ENCODE measurements around the gene TNRC6A.

The TNRC6A gene

GRCh38 chr16:24729243-24729950 is at the start of gene TNRC6A:
TSS of gene TNRC6A (plus strand) at chr16:24729651. CDS start at chr16:24729842, 191 bp downstream.
- TF ChIP-seq CTCF (IDR thresholded peaks at IDR 0.05): no peak

GRCh38 chr16:24681793-24682192 is 47.7 kb upstream of the TNRC6A start:
- TF ChIP-seq CTCF (IDR thresholded peaks at IDR 0.05): no peak

GRCh38 chr16:24683250-24683649 is 46.2 kb upstream of the TNRC6A start:
- TF ChIP-seq CTCF (IDR thresholded peaks at IDR 0.05): no peak

GRCh38 chr16:24683847-24684493 is 45.5 kb upstream of the TNRC6A start:
- TF ChIP-seq CTCF (IDR thresholded peaks at IDR 0.05): no peak

GRCh38 chr16:24685539-24686432 is 43.7 kb upstream of the TNRC6A start:
- no peak for TF ChIP-seq CTCF (IDR thresholded peaks at IDR 0.05)

GRCh38 chr16:24686678-24687077 is 42.8 kb upstream of the TNRC6A start:
- no peak for TF ChIP-seq CTCF (IDR thresholded peaks at IDR 0.05)

GRCh38 chr16:24688359-24688758 is 41.1 kb upstream of the TNRC6A start:
- no peak for TF ChIP-seq CTCF (IDR thresholded peaks at IDR 0.05)
